Hematopoietic multipotent progenitor cell treated with erythropoietin and hydrocortisone succinate and interleukin-3 and kit ligand, for 4 days (in vitro differentiated cells): Measurements from ENCODE around the gene DPEP2NB.
"Not testable (repeated sequence)": the region's sequence is repeated elsewhere in the genome, so short reads cannot be mapped to it uniquely, and the experiment has no call there.

Experiments
- DNase-seq: peaks from one replicate; pipeline ENCODE4 v3.0.0-alpha.2; 2015

The DPEP2NB gene

DNA sequence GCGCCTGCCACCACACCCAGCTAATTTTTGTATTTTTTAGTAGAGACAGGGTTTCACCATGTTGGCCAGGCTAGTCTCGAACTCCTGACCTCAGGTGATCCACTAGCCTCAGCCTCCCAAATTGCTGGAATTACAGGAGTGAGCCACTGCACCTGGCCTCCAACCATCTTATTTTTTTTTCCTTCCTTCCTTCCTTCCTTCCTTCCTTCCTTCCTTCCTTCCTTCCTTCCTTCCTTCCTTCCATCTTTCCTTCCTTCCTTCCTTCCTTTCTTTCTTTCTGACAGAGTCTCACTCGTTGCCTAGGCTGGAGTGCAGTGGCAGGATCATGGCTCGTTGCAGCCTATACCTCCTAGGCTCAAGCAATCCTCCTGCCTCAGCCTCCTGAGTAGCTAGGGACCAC lies 5.8 kb downstream of the DPEP2NB start:
- not testable (repeated sequence) for DNase-seq

DNA sequence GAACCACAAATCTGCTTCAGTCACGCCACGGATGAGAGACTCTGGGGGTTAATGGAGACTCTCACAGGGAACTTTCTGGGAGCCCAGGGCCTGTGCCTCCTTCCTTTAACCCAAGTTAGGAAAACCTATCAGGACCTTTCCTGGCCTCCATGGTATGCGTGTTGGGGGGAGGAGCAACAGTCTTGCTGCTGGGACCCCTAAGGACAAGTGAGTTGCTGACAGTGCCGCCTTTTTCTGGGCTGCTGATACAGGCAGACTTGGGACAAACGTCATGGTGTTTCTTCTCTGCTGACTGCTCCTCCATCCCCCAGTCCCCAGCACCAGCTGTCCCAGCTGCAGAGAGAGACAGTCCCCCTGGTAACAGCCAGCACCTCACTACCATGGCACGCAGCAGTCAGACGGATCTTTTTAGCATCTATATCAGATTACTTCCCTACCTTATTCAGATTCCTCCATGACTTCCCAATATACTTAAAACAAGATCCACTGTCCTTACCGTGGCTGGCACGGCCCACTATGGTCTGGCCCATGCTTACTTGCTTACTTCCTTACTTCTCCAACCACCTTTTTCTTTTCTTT lies 6.5 kb downstream of the DPEP2NB start:
- no peak for DNase-seq

DNA sequence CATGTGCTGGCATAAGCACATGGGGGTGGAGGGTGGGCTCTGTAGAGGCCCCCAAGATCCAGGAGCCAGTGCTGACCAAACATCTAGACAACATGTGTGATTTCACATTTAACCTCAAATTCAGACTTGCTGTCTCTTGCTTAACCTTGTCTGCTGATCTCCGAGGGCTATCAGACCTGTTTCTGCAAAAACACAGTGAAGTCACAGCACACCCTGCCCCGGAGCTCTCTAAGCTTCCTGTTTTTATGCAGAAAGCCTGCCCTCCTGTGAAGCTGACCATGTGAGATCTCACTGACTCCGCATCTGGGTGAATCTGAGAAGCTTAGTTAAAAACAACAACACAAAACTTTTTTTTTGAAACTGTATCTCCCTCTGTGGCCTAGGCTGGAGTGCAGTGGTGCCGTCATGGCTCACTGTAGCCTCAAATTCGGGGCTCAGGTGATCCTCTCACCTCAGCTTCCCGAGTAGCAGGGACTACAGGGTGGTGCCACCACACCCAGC lies 9.9 kb downstream of the DPEP2NB start:
- DNase-seq = peak; percentile 91

DNA sequence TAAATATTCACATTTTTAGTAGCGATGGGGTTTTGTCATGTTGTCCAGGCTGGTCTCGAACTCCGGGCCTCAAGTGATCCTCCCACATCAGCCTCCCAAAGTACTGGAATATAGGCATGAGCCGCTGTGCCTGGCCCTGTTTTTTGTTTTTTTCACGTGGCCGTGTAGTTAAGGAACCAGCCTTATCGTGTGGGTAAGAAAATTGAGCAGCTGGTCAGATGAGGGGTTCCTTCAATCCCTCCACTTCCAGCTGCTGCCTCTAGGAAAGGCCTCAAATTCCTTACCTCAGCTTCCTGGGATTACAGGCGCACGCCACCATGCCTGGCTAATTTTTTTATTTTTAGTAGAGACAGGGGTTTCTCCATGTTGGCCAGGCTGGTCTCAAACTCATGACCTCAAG lies 10.5 kb downstream of the DPEP2NB start:
- DNase-seq = no peak

DNA sequence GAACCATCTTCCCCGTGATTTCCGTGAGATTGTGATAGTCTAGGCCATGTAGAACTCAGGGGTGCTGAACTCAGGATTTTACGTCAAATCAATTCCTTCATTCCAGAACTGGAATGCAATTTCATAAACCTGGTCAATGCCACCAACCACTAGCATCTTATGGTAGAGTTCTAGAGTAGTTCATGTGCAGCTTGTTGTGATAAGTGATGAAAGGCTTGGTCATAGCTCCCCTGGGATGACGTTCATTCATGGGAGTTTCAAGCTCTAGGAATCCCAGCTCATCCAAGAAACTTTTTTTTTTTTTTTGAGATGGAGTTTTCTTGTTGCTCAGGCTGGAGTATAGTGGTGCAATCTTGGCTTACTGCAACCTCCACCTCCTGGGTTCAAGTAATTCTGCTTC lies 12.7 kb downstream of the DPEP2NB start:
- no peak for DNase-seq

DNA sequence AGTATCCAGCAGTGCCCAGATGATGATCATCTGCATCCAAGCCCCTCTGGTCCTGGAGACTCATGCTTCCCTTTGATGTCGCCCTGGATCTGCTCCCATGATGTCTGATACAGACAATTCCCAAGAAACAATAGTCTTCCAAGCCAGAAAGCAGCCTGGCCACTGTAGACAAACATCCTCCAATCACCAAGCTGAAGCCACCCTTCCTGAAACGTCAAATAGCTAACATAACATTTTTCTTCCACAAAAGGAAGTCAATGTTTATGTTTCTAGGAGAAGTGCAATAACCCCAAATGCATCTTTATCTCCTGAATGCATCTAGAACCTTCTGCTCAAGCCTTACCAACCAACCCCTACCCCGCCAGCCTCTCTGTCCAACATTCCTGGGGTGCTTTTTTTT lies 15.3 kb downstream of the DPEP2NB start:
- peak; percentile 20 for DNase-seq

DNA sequence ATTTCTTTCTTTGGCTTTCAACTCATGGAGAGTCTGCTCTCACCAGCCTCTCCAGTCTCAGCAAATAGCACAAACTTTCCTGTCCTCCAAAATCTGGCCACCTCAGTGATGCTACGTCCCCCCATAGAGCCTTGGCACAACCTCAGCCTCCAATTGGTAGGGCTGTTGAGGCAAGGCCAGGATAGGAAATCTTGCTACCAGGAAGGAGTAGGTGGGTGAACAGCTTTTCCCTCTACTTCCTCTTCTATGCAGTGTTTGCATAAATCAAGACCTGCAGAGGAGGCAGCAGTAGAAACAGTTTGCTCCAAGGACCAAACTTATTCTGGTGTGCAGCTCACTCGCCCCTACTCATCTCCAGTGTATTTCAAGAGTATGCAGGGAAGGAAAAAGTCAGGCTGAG lies 15.7 kb downstream of the DPEP2NB start:
- peak; percentile 47 for DNase-seq

DNA sequence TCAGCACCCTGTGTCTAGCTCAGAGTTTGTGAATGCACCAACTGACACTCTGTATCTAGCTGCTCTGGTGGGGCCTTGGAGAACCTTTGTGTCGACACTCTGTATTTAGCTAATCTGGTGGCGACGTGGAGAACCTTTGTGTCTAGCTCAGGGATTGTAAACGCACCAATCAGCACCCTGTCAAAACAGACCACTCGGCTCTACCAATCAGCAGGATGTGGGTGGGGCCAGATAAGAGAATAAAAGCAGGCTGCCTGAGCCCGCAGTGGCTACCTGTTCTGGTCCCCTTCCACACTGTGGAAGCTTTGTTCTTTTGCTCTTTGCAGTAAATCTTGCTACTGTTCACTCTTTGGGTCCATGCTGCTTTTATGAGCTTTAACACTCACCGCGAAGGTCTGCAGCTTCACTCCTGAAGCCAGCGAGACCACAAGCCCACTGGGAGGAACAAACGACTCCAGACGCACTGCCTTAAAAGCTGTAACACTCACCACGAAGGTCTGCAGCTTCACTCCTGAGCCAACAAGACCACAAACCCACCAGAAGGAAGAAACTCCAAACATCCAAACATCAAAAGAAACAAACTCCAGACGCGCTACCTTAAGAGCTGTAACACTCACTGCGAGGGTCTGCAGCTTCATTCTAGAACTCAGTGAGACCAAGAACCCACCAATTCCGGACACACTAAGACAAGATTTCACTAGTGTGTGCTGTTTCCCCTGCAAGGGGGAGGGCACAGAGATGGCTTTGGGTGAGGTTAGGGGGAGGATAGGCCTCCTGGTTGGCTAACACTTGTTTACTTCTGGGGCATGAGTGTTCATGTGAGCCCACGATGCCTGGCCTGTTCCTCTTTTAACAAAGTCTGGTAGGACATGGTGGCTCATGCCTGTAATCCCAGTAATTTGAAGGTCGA lies 16.7 kb downstream of the DPEP2NB start, which contains the start of gene DPEP2:
Gene DPEP2 (minus strand): TSS at position 706 of the 910 bp plus-strand sequence. CDS start 6,272 bp downstream, outside the sequence.
- DNase-seq = peak; percentile 85

DNA sequence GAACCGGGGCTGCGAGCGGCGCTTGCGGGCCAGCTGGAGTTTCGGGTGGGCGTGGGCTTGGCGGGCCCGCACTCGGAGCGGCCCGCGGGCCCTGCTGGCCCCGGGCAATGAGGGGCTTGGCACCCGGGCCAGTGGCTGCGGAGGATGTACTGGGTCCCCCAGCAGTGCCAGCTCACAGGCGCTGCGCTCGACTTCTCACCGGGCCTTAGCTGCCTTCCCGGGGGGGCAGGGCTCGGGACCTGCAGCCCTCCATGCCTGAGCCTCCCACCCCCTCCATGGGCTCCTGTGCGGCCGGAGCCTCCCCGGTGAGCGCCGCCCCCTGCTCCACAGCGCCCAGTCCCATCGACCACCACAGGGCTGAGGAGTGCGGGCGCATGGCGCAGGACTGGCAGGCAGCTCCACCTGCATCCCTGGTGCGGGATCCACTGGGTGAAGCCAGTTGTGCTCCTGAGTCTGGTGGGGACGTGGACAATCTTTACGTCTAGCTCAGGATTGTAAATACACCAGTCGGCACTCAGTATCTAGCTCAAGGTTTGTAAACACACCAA lies 17.4 kb downstream of the DPEP2NB start:
- not testable (repeated sequence) for DNase-seq

DNA sequence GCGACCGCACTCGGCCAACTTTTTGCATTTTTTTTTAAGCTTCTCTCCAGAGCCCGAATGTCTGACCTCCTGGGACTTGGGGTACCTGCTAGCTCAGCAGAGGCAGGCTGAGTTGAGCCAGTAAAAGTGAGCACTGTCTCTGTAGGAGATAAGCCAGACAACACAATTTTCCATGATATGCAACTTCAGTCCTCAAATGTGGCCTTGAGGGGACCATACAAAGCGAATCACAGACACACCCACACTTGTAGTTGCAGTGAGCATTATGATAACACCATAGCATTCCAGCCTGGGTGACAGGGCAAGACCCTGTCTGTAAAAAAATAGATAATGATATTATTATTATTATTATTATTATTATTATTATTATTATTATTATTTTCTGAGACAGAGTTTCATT lies 19.0 kb downstream of the DPEP2NB start:
- DNase-seq = peak; percentile 64

DNA sequence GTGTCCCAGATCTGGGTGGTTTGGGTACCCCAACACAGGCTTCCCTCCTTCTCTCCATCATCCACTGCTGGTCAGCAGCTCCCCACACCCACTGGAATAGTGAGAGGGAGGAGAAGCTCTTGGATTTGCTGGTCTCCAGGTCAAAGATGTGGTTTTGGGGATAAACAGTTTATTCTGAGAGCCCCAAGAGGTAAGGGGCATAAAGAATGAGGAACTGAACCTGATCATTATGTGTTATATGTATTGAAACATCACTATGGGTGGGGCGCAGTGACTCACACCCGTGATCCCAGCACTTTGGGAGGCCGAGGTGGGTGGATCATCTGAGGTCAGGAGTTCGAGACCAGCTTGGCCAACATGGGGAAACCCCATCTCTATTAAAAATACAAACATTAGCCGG lies 20.3 kb downstream of the DPEP2NB start:
- DNase-seq = peak; percentile 35

DNA sequence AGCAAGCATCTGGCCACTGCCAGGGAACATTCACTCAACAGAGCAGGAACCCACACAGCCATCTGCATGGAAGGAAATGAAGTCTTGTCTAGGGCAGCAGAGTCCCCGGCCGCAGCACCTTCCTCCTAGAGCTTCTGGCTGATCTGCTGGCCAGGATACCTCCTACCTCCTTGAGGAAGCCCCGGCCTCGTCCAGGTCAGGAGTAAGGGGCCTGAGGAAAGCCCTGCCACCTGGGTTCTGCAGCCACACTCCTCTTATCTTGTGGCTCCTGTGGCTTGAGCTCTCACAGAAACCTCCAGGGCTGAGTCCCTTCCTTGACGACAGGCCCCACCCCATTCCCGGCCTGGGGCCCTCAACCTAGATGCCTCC lies 21.7 kb downstream of the DPEP2NB start:
- DNase-seq = peak; percentile 75

DNA sequence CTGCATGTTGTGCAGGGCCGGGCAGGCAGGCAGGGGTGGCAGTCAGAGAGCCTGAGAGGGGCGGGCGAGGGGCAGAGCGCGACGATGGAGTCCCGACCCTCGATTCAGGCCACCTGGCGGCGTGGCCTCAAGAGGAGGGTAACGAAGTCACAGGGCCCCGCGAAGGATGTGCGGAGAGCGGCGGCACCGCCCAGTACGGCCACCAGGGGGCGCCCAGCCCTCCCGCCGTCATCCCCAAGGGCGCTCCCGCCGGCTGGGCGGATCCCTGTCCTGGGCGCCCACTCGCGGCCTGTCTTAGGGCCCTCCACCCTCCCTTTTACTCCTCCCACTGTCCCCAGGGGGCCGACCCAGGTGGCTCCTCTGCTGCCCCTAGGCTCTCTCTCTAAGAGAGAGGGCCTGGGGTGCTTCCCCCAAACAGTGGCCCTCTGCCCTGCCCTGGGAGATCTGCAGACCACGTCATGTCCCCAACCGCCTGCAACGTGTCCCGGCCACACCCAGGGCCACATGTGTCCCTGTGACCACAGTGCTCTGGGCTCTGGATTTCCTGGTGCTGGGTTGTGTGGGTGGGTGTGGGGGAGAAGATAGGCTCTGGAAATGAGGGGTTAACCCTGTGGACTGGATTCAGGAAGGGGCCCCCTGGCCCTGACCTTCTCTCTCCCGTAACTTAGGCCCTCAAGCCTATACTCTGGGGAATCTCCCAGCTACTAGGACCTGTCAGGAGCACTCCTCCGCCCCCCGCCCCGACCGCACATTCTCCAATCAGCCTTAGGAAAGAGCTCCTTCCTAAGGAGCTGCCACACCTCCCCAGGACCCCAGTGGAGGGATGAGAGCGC lies 22.3 kb downstream of the DPEP2NB start:
- peak; percentile 94 for DNase-seq

DNA sequence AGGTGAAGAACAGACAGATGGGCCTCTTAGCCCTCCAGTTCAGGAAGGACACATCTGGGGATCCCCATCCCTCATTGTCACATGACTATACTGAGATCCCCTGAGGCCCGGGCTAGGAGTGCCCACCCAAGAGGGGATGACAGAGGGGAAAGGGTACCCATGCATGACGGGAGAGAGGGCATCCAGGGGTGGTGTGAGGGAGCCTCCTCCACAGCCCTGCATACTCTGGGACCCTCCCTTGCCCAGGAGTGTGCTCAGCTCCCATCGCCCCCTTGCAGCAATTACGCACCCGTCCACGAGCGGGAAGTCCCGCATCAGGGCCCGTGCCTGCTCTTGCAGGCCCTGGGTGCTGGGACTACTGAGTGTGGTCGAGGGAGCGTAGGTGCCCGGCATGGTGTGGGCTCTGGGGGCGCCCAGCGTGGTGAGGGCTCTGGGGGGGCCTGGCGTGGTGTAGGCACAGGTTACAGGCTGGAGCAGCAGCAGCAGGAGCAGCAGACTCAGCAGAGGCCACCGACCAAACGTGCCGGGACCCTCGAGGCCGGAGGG lies 23.0 kb downstream of the DPEP2NB start:
- DNase-seq = no peak

DNA sequence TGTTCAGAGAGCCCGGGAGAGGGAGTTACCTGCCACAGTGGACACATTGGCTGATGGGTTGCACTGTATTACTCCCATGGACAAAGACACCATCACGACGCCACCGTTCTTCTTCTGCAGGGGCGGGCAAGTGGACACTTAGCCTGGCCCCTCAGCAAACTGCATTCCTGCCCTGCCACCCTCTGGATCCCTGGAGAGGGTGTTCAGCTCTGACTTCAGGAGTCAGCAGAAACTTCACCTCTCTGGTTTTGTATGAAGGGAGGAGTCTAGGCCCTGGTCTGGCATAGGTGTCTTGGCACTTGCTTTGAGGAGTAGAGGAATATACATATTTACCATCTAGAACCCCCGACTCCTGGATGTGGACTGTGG lies 25.7 kb downstream of the DPEP2NB start:
- no peak for DNase-seq

DNA sequence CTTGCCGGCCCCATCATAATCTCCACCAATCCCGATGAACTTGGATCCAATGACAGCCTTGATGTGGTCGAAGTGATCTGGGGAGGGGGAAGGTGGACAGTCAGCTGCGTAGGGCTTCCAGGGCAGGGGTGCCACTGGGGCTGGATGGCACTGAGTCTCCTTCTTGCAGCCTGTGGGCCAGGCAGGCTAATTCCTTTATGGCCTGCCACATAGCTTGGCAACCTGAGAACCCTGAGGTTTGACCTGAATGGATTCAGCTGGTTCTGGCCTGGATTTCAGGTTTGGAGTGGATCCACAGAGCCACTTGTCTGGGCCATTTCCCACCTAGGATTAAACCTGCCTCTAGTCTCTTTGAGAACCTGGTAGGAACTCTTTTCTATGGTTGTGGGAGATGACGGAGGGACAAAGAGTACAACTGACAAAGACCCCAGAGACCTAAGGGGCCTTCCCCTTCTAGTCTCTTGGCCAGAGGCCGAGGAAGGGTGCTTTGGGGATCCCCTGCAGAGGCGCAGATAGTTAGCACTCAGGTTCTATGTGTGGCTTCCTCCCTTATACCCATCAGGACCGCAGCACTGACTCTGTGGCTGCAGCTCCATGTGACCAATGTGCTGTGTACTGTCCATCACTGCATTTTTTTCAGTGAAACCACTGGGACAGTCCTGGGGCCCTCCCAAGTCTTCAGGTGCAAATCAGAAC lies 26.2 kb downstream of the DPEP2NB start:
- no peak for DNase-seq

DNA sequence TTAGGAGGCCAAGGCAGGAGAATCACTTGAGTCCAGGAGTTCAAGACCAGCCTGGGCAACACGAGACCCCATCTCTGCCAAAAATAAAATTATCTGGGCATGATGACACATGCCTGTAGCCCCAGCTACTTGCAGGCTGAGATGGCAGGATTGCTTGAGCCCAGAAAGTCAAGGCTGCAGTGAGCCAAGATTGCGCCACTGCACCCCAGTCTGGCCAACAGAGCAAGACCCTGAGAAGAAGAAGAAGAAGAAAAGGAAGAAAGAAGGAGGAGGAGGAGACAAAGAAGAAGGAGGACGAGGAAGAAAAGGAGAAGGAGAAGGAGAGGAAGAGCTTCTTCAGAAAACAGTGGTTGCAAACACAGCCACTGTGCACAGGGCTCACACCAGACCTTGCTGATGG lies 27.0 kb downstream of the DPEP2NB start:
- no peak for DNase-seq

DNA sequence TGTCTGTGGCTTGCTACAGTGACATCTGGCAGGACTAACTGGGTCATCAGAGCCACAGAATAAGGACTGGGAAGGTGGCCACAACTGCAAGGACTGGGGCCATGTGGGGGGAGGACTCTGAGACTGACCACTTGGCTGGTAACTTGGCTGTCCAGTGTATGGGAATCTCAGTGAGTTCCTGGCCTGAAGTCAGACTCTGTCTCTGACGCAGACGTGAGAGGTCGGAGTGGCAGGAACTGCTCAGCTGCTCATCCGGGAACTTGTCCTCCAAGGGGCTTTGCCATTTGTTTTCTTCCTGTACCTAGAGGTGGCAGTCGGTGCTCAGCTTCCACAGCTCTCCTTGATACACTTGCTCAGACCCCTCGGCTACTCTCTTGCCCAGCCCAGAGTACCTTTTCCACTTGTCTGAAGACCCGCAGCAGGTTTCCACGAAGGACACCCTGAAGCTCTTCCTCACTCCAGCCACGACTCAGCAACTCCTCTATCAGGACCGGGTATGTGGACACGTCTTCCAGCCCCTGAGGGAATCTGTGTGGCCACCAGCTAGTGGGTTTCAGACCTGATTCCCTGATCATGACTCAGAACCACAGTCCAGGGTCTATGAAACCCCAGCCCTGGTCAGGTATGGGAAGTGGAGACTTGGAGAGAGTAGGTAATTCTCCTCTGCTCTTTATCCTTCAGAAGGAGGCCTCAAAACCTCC lies 28.1 kb downstream of the DPEP2NB start:
- no peak for DNase-seq

DNA sequence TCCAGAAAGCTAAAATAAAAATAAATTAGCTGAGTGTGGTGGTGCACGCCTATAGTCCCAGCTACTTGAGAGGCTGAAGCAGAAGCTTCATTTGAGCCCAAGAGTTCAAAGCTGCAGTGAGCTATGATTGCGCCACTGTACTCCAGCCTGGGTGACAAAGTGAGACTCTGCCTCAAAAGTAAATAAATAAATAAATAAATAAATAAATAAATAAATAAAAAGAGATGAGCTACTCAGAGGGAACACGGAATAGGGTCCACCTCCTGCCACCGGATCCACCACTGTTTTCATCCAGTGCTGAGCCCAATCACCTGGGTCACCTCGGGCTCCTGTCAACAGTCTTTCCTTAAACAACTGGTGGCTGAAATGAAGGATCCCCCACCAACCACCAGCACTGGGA lies 28.8 kb downstream of the DPEP2NB start:
- DNase-seq = no peak

DNA sequence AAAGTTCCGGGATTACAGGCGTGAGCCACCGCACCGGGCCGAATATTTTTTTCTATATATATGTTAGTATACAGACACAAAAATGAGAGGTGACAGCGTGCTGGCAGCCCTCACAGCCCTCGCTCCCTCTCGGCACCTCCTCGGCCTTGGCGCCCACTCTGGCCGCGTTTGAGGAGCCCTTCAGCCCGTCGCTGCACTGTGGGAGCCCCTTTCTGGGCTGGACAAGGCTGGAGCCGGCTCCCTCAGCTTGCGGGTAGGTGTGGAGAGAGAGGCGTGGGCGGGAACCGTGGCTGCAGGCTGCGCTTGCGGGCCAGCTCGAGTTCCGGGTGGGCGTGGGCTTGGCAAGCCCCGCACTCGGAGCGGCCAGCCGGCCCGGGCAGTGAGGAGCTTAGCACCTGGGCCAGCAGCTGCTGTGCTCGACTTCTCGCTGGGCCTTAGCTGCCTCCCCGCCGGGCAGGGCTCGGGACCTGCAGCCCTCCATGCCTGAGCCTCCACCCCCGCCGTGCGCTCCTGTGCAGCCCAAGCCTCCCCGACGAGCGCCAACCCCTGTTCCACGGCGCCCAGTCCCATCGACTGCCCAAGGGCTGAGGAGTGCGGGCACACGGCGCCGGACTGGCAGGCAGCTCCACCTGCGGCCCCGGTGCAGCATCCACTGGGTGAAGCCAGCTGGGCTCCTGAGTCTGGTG lies 33.6 kb downstream of the DPEP2NB start:
- DNase-seq = no peak
